BE2C (cell line): ENCODE results near the gene MGST1.

Experiments used
- DNase-seq: peaks from one replicate; pipeline ENCODE4 v3.0.0-alpha.2; 2020
- H3K27me3 ChIP-seq: fragments of 250-450 bp; sonication (Bioruptor Pico); 2 replicates; pipeline ENCODE4 v1.5.1; 2020; ENCODE audit warnings: mild to moderate bottlenecking
- H3K36me3 ChIP-seq: fragments of 250-450 bp; sonication (Bioruptor Pico); 2 replicates; pipeline ENCODE4 v1.5.1; 2020; ENCODE audit warnings: mild to moderate bottlenecking
- H3K4me1 ChIP-seq: fragments of 250-450 bp; sonication (Bioruptor Pico); 2 replicates; pipeline ENCODE4 v1.5.1; 2020
- H3K4me3 ChIP-seq: 2 replicates; pipeline ENCODE4 v1.5.1; 2011; ENCODE audit warnings: low read depth, low read length
- H3K9me3 ChIP-seq: fragments of 250-450 bp; sonication (Bioruptor Pico); 2 replicates; pipeline ENCODE4 v1.5.1; 2020
- CTCF ChIP-seq: IDR thresholded peaks from 2 replicates; pipeline ENCODE4 v1.5.1; 2012; ENCODE audit warnings: mild to moderate bottlenecking, low read depth, low read length

MGST1 gene

GRCh38 chr12:16310934-16311333 is 36.5 kb upstream of the MGST1 start:
- no peak for DNase-seq
- Histone ChIP-seq H3K4me1 (no peaks in the 10 kb centered on the region), H3K36me3 (no peaks in the 10 kb centered on the region), H3K27me3 (no peaks in the 10 kb centered on the region), H3K9me3 (no peaks in the 10 kb centered on the region), H3K4me3 (no peak overlapping the region)
- no peak for TF ChIP-seq CTCF

- no peaks in the 10 kb centered on the region for H3K9me3 ChIP-seq
- no peaks in the 10 kb centered on the region for H3K27me3 ChIP-seq
- no peak for DNase-seq
- no peaks in the 10 kb centered on the region for H3K4me1 ChIP-seq
- no peak for TF ChIP-seq CTCF
- H3K36me3 ChIP-seq, result no peaks in the 10 kb centered on the region
- H3K4me3 ChIP-seq, result no peak overlapping the region
Observed at GRCh38 chr12:16323010-16323409, 24.4 kb upstream of the MGST1 start.

GRCh38 chr12:16323638-16324037 is 23.8 kb upstream of the MGST1 start:
- H3K4me1 ChIP-seq, result no peaks in the 10 kb centered on the region
- no peaks in the 10 kb centered on the region for H3K27me3 ChIP-seq
- no peak overlapping the region for H3K4me3 ChIP-seq
- TF ChIP-seq CTCF, result no peak
- no peak for DNase-seq
- H3K36me3 ChIP-seq, result no peaks in the 10 kb centered on the region
- H3K9me3 ChIP-seq, result no peaks in the 10 kb centered on the region

GRCh38 chr12:16324272-16324671 is 23.2 kb upstream of the MGST1 start:
- no peak overlapping the region for H3K4me3 ChIP-seq
- H3K4me1 ChIP-seq, result no peaks in the 10 kb centered on the region
- DNase-seq, result no peak
- no peaks in the 10 kb centered on the region for H3K27me3 ChIP-seq
- TF ChIP-seq CTCF, result no peak
- H3K9me3 ChIP-seq, result no peaks in the 10 kb centered on the region
- no peaks in the 10 kb centered on the region for H3K36me3 ChIP-seq

- H3K4me1 ChIP-seq, result no peaks in the 10 kb centered on the region
- TF ChIP-seq CTCF, result no peak
- DNase-seq, result no peak
- H3K4me3 ChIP-seq, result no peak overlapping the region
- H3K36me3 ChIP-seq, result no peaks in the 10 kb centered on the region
- no peaks in the 10 kb centered on the region for H3K9me3 ChIP-seq
- H3K27me3 ChIP-seq, result no peaks in the 10 kb centered on the region
Observed at GRCh38 chr12:16324772-16325171, 22.7 kb upstream of the MGST1 start.

GRCh38 chr12:16325426-16325825 is 22.0 kb upstream of the MGST1 start:
- H3K4me3 ChIP-seq, result no peak overlapping the region
- no peaks in the 10 kb centered on the region for H3K9me3 ChIP-seq
- H3K4me1 ChIP-seq, result no peaks in the 10 kb centered on the region
- DNase-seq, result no peak
- H3K27me3 ChIP-seq, result no peaks in the 10 kb centered on the region
- TF ChIP-seq CTCF, result no peak
- H3K36me3 ChIP-seq, result no peaks in the 10 kb centered on the region
